GM06990 (cell line): Measurements from ENCODE around the gene EFNA3.

Experiments
- DNase-seq: peaks from one replicate; pipeline ENCODE4 v3.0.0-alpha.2; 2011; ENCODE audit not compliant: insufficient read length; ENCODE audit errors: extremely low read depth
- H3K27me3 ChIP-seq: replicated peaks from 2 replicates; pipeline ENCODE4 v1.6.0; 2011; ENCODE audit warnings: low read length; ENCODE audit not compliant: control insufficient read depth, insufficient read depth
- H3K36me3 ChIP-seq: 2 replicates; pipeline ENCODE4 v1.5.1; 2011; ENCODE audit warnings: low read length; ENCODE audit not compliant: control insufficient read depth, insufficient read depth
- H3K4me3 ChIP-seq: replicated peaks from 2 replicates; pipeline ENCODE4 v1.5.1; 2011; ENCODE audit warnings: low read depth, mild to moderate bottlenecking, control low read depth, low read length
- TF ChIP-seq, protein P1 (sequence below): IDR thresholded peaks from 2 replicates; pipeline ENCODE4 v1.5.1; 2011; ENCODE audit warnings: low read length, control low read depth, mild to moderate bottlenecking, inconsistent platforms; ENCODE audit not compliant: insufficient read depth, poor library complexity, severe bottlenecking

EFNA3 gene, protein sequence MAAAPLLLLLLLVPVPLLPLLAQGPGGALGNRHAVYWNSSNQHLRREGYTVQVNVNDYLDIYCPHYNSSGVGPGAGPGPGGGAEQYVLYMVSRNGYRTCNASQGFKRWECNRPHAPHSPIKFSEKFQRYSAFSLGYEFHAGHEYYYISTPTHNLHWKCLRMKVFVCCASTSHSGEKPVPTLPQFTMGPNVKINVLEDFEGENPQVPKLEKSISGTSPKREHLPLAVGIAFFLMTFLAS

DNA sequence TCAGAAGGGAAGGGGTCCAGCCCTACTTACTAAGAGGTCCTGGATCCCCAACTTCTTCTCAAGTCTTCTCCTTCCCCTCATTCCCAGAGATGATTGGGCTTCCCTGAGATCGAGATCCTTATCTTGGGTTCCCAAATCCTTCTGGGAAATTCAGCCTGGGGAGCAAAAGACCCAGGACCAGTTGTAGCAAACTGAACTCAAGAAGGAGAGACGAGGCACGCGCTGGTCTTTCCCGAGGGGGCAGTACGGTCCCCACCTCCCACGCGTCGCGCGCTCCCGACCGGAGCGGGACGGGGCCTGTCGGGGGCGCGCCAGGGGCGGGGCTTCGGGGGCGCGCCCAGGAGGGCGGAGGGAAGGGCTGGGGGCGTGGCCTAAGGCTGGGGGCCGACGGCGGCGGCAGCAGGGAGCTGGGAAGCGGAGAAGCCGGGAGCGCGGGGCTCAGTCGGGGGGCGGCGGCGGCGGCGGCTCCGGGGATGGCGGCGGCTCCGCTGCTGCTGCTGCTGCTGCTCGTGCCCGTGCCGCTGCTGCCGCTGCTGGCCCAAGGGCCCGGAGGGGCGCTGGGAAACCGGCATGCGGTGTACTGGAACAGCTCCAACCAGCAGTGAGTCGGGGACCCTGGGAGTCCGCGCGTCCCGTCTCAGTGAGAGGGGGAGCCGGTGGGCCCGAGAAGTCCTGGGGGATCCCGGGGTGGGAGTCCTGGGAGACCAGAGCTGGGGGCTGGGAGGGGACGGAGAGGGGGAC lies at the start of gene EFNA3:
TSS of gene EFNA3 (plus strand) at position 369 of the 741 bp plus-strand sequence. CDS start at position 474, 105 bp downstream.
- TF ChIP-seq, protein P1, sequence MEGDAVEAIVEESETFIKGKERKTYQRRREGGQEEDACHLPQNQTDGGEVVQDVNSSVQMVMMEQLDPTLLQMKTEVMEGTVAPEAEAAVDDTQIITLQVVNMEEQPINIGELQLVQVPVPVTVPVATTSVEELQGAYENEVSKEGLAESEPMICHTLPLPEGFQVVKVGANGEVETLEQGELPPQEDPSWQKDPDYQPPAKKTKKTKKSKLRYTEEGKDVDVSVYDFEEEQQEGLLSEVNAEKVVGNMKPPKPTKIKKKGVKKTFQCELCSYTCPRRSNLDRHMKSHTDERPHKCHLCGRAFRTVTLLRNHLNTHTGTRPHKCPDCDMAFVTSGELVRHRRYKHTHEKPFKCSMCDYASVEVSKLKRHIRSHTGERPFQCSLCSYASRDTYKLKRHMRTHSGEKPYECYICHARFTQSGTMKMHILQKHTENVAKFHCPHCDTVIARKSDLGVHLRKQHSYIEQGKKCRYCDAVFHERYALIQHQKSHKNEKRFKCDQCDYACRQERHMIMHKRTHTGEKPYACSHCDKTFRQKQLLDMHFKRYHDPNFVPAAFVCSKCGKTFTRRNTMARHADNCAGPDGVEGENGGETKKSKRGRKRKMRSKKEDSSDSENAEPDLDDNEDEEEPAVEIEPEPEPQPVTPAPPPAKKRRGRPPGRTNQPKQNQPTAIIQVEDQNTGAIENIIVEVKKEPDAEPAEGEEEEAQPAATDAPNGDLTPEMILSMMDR, result no peak
- H3K4me3 ChIP-seq, result peak within 1 kb of the TSS; percentile 38
- H3K27me3 ChIP-seq, result peaks cover 5% of the 10 kb centered on the region
- no peaks in the 10 kb centered on the region for H3K36me3 ChIP-seq
- DNase-seq, result peak; percentile 63

DNA sequence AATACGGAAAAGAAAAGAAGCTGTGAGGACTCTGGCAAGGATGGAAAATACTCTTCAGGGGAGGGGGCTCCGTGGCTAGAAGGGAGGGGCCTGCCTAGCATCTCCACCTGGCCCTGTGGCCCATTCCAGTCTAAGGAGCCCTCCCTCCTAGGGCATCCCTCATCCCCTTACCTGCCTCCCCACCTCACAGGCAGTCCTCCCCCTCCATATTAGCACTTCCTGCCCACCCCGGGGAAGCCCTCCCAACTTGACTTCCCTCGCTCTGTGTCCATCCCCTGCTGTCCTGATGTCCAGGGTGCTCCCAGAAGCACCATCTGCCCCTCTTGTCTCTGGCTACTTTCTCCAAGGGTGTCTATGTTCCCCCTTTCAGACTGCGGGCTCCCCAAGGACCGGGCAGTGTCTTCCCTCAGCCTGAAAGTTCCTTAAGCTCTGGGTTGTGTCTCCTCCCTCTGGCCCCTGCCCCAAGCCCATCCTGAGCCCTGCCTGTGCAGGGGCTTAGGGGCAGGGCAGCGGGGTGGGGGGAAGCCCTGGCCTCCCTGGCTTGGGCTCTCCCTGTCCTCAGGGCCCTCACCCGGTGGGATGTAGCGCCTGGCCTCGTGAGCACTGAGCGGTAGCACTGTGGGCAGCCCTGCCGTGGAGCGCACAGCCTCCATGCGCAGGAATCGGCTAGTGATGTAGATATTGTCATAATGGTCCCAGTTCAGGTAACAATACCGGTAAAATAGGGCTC lies 49.0 kb upstream of the EFNA3 start:
- TF ChIP-seq, protein P1, result no peak
- H3K4me3 ChIP-seq, result no peak overlapping the region
- no peak for DNase-seq
- no peaks in the 10 kb centered on the region for H3K36me3 ChIP-seq
- peaks cover 3% of the 10 kb centered on the region for H3K27me3 ChIP-seq

DNA sequence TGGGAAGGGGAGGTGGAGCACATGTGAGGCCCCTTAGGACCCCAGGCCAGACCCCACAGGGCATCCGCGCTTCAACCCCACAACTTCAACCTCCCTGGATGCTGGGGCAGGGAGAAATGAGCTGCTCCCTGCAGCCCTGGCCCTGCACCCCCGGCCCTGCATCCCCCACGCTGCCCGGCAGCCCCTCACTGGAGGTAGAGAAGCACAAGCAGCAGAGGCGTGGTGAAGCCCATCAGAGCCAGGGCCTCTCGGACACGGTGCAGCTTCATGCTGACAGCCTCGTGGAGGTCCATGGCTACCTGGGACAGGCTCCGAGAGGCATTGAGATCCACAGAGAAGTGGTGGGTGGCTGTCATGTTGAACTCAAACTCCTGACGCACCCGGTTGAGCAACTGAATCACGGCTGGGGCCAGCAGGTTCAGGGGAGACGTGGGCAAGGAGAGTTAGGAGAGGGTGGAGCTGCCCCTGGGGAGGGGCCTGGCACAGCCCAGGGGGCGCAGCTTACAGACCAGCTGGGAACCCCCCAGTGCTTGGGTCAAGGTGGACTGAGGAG lies 48.3 kb upstream of the EFNA3 start:
- TF ChIP-seq, protein P1, result no peak
- no peak for DNase-seq
- Histone ChIP-seq H3K27me3 (peaks cover 3% of the 10 kb centered on the region), H3K36me3 (no peaks in the 10 kb centered on the region), H3K4me3 (no peak overlapping the region)

DNA sequence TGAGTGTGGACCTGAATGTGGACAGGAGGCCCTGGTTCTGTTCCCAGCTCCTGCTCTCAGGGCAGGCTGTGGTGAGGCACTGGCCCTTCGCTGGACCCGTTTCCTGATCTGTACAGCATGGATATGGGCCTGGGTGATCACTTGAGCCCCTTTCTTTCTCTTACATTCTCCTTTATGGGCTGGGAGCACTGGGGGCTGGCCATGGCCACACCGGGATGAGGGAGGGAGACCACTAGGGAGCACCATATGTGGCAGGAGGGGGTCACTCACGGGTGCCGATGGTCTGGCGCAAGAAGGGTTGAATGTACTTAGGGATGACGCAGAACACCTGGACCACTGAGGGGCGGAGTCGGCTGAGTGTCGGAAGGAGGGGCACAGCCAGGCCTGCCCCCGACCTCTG lies 47.7 kb upstream of the EFNA3 start:
- Histone ChIP-seq H3K36me3 (no peaks in the 10 kb centered on the region), H3K27me3 (peaks cover 3% of the 10 kb centered on the region), H3K4me3 (no peak overlapping the region)
- TF ChIP-seq, protein P1, result no peak
- no peak for DNase-seq

DNA sequence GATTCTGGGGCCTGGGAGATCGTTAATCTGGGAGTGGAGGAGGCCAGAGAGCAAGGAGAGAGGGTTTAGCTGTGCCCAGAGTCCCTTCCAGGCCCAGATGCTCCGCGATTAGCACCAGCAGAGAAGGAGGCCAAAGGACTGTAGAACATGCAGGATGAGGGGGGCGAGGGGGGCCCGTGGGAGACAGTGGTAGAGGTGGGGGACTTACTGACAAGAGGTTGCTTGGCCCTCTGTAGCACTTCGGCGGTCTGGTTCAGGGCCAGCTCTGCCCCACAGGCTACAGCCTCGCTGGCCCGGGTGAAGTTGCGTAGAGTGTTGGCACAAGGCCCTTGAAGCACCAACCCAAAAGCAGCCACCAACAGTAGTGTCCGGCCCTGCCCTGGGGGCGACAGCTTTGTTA lies 45.8 kb upstream of the EFNA3 start:
- TF ChIP-seq, protein P1, result no peak
- Histone ChIP-seq H3K4me3 (no peak overlapping the region), H3K36me3 (no peaks in the 10 kb centered on the region), H3K27me3 (peaks cover 3% of the 10 kb centered on the region)
- DNase-seq, result no peak
